Raji (cell line): ENCODE results near the gene NCAM2.

Source experiments
- POLR2A ChIP-seq: IDR thresholded peaks from 2 replicates; pipeline ENCODE4 v1.6.1; 2011; ENCODE audit warnings: low read depth, low read length, control low read depth; ENCODE audit not compliant: insufficient read depth

Gene NCAM2

DNA sequence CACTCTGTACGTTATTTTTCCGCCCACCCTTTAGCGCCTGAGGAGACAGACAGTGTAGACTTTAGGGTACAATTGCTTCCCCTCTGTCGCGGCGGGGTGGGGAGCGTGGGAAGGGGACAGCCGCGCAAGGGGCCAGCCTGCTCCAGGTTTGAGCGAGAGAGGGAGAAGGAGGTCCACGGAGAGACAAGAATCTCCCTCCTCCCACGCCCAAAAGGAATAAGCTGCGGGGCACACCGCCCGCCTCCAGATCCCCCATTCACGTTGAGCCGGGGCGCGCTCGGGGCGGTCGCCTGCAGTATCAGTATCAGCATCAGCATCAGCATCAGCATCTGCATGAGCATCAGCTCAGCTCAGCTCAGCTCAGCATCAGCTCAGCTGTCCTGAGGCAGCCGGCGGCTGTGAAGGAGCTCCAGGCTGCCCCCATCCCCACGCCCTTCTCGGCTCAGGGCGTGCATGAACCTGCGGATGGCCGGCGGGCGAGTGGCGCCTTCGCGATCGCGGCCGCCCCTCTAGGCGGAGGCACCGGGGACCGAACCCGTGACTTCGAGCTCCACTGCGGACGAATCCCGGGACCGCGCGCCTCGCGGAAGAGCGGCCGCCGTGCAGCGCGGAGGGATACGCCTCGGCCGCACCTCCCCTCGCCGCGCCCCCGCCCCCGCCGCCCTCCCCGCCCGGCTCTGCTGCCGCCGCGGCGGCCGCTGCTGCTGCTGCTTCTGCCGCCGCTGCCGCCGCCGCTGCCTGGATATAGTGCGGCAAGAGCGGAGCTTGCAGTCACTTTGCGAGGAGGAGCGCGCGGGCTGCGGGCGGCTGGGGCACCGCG lies at the start of gene NCAM2:
NCAM2 (plus strand) TSS at position 774 of the 820 bp plus-strand sequence.
- no peak for TF ChIP-seq POLR2A

DNA sequence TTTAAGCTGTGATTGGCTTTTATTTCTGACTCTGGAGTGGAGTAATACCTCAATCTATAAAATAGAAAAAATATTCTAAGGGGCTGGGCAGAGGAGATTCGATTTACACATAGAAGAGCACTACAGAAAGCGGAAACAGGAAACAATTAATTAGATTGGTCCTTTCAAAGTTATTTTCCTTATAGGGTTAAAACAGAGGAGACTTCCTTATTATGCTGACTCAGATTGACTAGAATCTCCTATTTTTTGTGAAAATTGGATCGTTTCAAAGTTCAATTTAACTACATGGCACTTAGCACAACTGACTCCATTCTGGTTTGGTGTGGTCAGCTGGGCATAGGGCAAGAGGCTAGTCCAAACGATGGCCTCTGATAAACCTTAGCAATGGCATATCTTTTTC lies 48.3 kb upstream of the NCAM2 start:
- TF ChIP-seq POLR2A, result no peak

DNA sequence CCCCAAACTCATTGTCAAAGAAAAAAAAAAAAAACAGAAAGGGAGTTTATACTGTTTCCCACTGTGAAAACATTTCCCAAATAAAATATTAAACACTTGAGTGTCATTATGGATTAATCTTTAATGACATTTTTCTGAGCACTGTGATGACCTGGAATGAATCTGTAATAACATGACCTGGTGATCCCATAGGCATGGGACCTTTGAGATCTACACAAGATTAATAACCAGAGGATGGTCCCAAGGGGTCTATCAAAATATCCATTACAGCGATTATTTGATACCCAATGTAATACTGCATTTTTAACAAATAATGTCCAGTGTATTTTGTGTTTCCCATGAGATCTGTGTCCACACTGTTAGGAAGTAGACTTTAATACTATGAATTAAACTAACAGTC lies 32.4 kb upstream of the NCAM2 start:
- TF ChIP-seq POLR2A, result no peak

DNA sequence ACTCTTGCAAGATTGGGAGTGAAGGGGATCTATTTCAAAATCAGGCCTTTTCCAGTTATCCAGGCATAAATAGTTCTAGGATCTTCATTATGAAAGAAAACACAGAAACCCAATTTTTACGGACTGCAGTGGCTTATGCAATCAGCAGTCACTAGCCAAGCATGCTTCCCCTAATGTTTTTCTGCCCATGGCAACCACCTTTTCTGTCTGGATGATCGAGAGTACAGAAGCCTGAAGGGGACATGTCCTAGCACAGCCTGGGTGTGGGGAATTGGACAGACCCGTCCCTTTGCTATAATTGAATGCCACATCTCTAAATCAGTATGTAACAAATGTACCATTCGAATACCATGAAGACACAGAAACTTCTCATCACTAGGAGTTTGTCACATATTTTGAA lies 29.8 kb upstream of the NCAM2 start:
- no peak for TF ChIP-seq POLR2A

DNA sequence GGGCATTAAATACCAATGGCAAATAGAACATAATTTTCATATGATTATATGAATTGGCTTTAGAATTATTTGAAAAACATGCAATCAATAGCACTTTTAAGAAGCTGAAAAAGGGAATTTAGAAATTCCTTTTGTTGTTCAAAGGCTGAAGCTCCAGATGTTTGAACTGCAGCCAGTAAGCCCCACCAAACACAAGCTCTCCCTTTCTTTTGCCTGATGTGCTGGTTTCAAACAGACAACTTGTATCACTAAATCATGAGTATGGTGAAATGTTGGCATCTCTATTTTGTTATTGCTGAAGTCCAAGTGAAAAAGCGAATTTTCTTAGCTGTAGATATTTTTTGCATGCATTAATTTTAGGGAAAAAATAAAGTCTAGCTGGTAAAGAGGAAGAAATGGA lies 27.5 kb upstream of the NCAM2 start:
- TF ChIP-seq POLR2A, result no peak

DNA sequence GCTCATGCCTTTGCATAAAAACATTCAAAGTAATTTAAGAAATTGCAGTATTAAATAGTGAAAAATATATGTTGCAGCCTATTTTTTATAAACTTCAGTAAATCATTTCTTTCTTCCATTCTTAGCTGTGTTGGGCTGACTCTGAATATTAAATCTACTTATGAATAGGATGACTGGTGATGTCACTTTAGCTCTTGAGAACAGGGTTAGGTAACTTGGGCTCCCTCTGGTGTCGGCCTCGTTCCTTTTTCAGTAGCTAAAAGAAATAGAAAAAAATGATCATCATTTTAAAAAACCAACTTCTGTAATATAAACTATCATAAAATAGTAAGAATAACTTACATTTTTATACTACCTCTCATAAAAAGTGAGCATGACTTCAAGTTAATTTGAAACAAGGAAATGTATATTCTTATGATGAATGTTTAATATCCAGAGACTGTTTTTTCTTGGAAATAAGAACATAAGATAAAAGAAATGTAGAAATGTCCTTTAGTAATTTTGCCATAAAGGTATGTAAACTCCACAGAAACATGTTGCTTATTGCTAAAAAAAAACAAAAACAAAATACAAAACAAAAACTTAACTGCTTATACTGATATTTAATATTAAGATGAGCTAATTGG lies 26.8 kb upstream of the NCAM2 start:
- TF ChIP-seq POLR2A, result no peak

DNA sequence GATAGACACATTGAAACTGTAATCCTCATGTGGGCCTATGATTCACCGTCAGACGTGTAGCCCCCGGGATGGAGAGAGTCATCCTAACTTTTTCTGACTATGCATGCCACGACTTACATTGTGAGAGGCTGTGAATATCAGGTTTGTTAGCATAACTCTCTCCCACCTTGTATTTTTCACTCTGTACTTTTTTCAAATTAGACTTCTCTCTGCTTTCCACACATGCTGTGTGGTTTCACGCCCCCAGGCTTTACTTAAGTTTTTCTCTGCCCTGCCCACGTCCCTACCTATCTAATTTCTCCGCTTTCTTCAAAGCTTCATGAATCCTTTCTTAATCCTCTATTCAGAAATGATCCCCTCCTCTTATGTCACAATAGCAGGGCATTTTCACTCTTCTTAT lies 3.4 kb upstream of the NCAM2 start:
- no peak for TF ChIP-seq POLR2A

DNA sequence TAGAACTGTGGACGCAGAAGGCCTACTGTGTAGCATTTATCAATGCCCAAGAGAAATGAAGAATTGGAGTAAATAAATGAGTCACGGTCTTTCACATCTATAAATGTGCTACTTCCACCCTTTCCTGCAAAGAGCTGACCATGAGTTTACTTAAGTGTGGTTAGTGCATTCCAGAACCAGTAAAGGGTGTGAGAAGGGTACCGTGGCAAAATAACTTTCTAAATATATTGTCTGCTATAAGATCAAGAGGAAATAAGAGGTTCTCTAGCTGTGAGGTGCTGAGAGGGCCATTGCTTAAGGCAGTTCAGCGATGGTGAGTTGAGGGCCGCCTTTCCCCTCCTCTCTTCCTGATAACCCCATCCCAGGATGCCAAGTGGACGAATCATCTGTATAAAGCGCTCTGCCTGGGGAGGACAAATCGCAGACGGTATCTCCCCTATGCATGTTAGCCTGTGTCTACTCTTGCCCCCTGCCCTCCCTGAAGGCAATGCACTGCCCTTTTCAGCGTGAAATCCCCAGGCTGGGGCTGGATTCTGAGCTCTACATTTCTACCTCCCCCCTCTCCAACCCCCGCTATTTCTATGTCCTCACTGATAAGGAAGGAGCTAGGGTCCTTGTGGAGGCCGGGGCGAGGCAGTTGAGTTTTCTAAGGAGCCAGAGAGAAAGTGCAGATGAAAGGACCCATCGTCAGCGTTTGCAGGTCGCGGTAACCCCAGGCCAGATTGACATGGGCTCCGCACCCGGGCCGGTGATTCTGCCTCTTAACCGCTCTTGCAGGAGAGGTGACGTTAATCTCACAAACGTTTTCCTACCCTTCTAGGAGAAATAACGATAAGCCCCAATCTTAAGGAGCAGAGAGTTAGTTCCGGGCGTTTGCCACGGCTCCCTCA lies 1.5 kb upstream of the NCAM2 start:
- TF ChIP-seq POLR2A, result no peak

DNA sequence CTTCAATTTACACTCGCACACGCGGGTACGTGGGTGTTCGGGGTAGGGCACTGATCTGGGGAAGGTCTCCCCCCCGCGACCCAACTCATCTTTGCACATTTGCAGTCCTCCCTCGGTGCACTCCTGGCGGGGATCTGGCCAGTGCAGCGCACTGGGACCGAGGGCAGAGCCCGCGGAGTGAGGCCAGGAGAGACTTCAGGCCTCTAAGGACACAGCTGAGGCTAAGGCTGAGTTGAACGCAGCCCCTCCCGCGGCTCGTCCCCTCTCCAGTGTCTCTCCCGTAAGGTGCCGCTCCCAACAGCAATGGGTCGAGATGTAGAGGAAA lies 936 bp upstream of the NCAM2 start:
- TF ChIP-seq POLR2A, result no peak

DNA sequence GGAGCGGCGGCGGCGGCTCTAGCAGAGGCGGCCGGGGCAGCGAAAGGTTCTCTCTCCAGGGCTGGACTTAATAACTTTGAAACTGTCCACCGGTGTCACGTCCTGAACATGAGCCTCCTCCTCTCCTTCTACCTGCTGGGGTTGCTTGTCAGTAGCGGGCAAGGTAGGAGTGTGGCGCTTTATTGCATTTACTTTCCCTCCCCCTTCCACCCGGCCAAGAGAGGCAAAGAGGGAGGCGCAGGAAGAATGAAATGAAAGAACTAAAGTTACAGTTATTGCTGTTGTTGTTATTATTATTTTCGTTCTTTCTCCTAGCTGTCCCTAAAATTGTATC lies 214 bp downstream of the NCAM2 start:
- no peak for TF ChIP-seq POLR2A

DNA sequence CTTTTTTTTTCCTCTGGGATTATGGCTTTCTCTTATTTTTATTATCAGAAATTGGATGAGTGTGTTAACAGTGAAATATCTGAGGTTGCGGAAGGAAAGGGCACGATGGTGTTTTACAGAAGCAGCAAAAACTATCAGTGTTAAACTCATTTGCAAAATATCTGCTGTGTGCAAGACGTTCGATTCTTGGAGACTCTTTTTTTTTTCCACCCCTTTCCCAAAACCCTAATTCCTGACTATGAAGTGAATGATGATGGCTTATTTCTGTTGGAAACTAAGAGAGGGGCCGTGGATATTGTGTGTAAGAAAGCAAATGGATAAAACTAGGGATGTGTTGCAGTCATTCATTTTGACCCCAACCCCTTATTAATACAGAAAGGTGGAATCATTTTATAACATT lies 677 bp downstream of the NCAM2 start:
- TF ChIP-seq POLR2A, result no peak

DNA sequence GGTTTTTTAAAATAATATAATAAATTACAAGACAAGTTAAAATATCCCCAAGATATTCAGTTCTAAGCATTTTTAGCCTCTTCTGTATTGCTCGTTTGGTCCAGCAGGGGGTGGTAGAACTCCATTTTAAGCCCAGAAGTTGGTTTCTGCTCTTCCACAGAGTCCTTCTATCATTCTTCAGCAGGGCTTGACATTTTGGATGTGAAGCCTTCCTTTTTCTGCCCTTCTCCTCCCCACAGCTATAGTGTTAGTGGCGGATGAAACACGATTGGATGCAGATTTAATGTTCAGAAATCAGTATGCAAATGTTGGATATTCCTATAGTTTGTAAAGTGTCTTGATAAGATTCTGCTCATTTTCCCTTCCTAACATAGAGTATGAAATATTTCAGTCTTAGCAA lies 1.4 kb downstream of the NCAM2 start:
- TF ChIP-seq POLR2A, result no peak

DNA sequence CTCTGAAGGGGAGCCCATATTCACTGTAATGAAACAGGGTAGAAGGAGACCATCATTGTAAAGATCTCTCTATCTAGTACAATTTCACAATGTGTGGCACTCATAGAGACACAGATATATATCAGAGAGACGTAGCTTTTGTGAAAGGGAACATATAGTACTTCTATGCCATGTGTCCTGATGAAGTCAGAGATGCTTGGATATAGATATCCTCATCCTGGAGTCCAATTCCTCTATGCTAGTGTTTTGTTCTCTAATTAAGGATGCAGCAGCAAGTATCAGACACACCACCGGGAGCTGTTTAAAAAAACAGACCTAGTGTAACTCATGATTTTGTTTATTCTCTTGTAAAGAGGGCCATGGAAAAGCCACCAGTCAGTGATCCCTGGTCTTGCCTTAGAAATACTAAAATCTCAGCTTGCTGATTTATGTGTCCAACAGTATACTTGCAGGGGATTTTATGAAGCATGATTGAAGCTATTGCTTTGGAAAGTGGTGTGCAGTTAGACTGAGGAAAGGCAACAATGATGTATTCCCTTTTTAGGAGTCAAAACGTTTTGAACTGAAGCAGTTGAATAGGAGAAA lies 2.5 kb downstream of the NCAM2 start:
- no peak for TF ChIP-seq POLR2A

DNA sequence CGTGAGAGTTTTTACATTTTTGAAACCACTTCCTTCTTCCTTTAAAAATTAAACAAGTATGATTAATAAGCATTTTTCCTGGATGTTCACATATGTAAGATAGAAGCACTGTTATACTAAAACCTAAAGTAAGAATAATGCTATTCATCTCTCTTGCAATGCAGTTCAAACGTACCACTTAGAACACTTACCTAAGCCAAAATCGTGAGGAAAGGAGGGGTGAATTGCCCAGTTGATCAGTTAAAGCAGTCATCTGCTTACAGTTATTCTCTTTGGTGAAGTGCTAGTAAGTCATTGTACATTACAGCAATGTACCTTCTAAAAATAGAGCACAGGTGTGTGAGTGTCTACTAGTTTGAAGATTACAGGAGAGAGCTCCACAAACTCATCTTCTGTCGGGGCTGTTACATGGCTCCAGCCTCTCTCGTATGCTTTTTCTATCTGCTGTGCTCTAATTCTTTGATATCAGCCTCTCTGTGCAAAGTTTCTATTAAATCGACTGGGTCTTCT lies 3.4 kb downstream of the NCAM2 start:
- no peak for TF ChIP-seq POLR2A

DNA sequence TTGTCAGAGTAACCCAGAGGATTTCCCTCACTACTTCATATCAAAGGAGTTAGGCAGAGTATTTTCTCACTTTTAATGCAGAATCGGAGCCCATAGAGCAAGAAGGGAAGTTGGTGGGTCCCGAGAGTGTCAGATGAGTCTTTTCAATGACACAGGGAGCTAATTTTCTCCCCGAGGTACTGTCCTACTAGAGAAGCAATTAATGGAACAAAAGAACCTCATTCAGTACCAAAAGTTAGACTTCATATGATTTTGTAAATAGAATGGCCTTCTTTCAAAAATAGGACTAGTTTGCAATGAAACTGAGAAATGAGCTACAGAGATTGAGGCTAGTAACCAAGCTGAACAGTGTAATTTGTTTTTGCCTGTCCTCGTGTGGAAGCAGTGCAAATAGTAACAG lies 3.9 kb downstream of the NCAM2 start:
- TF ChIP-seq POLR2A, result no peak
